ENCODE measurements around the gene ASB1. TPM values are rescaled to one million over a fixed set of nuclear protein-coding genes. Genes with fewer than 3 reads are reported as not detected.

Gene ASB1
- total RNA-seq, 1 donor from 2014 or later = 31.0 TPM

DNA sequence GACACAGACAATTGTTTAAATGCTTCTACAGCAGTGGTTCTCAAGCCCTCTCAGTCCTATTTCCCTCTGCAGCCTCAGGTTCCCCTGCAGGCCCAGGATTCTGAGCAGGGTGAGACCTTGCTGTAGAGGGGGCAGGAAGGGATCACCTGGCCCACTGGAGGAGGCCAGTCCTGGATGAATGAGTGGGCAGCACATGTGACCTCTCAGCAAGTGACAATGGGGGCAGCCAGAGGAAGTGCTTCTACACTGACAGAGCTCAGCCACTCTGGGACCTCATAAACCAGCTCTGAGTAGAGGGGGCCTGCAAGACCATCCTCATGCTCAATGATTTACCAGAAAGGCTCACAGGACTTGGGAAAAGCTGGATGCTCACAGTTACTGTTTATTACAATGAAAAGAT is 63.2 kb downstream of the ASB1 start:
- DNase-seq (ENCODE audit: low spot score) = no peak

DNA sequence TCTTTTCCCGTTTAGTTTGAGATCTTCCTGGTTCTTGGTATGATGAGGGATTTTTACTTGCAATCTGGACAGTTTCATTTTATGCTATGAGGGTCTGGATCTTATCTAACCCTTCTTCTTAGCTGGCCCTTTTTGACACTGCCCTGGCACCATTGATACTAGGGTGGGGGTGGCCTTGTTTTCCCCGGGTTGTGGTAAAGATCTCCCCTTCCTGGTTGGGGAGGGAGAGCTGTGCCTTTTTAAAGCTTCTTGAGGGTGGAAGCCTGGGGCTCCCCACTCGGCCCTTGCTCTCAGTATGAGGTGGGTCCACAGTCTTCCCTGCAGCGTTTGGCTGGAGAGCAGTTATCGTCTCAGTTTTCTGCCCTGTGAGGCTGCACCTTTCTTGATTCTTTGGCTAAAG is 66.1 kb downstream of the ASB1 start:
- DNase-seq (ENCODE audit: low spot score) = no peak

DNA sequence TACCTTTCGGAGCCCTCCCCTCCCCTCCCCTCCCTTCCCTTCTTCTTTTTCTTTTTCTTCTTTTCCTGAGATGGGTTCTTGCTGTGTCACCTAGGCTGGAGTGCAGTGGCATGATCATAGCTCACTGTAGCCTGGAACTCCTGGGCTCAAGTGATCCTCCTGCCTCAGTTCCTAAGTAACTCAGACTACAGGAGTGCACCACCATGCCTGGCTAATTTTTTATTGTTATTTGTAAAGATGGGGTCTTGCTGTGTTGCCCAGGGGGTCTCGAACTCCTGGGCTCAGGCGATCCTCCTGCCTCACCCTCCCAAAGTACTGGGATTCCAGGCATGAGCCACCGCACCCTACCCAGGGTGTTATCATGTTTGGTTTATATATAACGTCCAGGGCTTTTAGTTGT is 66.7 kb downstream of the ASB1 start:
- no peak for DNase-seq (ENCODE audit: low spot score)

DNA sequence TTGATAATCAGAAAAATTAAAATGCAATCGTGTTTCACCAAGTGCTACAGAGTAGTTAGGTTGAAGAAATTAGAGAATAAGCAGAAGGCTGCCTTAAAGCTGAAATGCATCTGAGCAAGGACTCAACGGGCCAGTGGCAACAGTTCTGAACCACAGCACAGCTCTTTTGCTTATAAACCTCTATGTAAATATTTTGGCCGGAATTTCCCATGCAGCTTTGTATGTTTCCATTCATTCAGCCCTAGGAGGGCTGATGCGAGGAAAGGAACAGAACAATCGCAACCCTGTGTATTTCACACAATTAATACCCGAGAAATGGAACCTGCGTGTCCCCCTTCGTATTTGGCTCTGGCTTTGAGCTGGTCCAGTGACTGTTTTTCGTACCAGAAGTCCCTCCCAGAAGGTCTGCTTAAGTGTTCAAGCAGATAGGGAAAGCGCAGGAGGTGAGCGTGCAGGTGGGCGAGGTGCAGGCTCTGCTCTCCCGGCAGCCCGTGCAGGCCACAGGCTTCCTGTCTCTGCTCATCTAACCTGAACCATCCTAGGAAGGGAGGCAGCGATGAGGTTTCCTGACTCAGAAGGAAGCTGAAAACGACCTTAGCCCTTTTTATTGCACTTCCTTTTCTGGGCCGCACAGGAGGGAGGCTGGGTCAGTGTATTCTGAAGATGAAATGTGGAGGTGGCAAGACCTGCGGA is 67.3 kb downstream of the ASB1 start:
- no peak for DNase-seq (ENCODE audit: low spot score)

- peak; percentile 37 for DNase-seq (ENCODE audit: low spot score)
Measured at GRCh38 chr2:238494573-238494961, 67.8 kb downstream of the ASB1 start.

- peak; percentile 47 for DNase-seq (ENCODE audit: low spot score)
Measured at GRCh38 chr2:238495422-238495821, 68.7 kb downstream of the ASB1 start.

DNA sequence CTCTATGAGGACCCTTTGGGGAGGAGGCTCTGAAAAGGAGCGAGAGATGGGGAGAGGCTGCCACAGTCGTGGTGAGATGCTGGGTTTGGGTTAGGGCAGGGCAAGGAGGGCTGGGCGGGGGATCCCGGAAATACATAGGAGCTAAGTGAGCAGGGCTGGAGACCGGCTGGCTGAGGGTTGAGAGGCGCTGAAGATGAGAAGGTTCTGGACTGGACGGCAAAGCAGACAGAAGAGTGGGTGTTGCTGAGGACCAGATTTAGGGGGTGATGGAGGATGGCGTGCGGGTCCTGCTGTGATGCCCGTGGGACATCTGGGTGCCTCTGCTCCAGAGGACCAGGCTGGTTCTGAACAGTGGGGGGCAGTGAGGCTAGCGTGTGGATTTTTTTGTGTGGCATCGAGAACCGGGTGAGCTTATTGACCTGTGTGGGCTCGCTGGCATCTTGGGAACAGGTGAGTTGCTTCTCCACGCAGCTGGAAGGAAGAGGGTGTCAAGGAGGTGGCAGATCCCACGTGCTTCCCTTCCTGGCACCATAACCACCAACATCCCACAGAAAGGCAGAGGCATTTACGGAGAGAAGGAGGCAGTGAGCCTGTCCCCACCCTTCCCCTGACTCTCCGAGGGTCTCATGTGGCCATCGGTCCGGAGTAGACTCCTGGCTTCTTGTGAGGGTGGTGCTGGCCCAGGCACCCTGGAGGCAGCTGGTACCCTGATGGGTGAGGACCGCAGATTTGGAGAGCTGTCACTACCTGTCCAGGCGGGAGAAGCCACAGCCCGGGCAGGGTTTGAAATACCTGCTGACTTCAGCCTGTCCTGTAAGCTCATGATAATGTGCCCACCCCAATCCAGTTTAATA is 70.3 kb downstream of the ASB1 start:
- DNase-seq (ENCODE audit: low spot score) = peak; percentile 79

GRCh38 chr2:238497610-238498005 is 70.9 kb downstream of the ASB1 start:
- peak; percentile 73 for DNase-seq (ENCODE audit: low spot score)

GRCh38 chr2:238498188-238498587 is 71.5 kb downstream of the ASB1 start:
- DNase-seq (ENCODE audit: low spot score) = peak; percentile 71

GRCh38 chr2:238498691-238499295 is 72.1 kb downstream of the ASB1 start:
- peak; percentile 72 for DNase-seq (ENCODE audit: low spot score)

DNA sequence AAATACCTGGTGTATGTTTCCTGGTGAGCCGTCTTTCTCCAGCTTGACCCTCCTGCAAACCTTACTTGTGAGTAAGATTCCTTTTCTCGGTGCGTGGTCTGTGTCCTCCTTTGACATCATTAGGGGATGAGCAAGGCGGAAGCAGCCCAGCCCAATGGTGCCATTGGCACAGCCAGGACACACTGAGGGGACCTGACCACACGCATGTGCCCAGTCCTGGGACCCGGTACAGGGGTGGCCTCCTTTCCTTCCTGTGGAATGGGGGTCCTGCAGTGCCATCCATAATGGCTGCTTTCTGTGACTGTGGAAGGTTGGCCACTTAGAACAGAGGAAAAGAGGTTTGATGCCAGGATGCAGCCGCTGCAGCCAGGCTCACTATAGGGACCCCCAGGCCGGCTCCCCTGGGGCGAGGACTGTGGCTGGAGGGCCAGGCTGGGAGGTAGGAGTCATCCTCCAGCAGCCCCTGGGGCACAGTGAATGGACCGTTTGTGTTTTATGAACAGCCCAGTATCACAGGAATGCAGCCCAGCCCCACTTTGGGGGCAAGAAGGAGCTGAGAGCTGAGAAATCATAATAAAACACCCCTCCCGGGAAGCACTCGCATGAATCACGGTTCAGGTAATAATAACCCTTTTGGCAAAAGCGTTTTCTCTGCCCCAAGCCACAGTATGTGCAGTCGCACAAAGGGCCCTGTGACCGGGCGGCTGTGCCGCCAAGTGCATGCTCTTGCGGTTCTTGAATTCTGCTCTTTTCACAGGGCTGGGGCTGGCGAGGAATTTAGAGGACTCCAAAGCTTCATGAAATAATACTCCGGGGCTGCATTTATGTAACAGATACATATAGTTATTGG is 73.2 kb downstream of the ASB1 start:
- peak; percentile 55 for DNase-seq (ENCODE audit: low spot score)

DNA sequence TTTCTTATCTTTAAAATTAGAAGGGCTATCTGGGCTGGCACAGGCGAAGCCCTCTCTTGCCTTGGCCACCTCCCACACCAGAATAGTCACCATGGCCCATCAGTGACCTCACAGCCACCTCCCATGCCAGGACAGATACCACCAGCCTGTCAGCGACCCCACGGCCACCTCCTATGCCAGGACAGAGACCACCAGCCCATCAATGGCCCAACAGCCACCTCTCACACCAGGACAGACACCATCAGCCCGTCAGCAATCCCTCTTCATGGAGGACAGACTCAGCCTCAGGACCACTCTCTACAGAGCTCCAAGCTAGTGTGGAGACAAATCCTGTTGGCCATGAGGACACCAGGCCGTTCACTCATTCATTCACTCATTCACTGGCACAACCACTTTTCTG is 74.6 kb downstream of the ASB1 start:
- peak; percentile 69 for DNase-seq (ENCODE audit: low spot score)

Other genes starting within 250 kb of the ASB1 start
- gene ILKAP, start 223.2 kb upstream of the ASB1 start, total RNA-seq = 36.4 TPM
- gene HES6, start 186.9 kb upstream of the ASB1 start, total RNA-seq = 4.3 TPM
- 9.9 TPM for gene PER2, start 138.3 kb upstream of the ASB1 start, total RNA-seq
- gene TRAF3IP1, start 106.4 kb upstream of the ASB1 start, total RNA-seq = 24.5 TPM